KOPT-K1 (cell line): ENCODE results near the gene RPTOR.

Experiments used
- H3K27ac ChIP-seq: fragments of 200-600 bp; sonication (generic); 2 replicates; pipeline ENCODE4 v1.5.1; 2016; ENCODE audit warnings: antibody characterized with exemption, mild to moderate bottlenecking, low read depth, low read length; ENCODE audit not compliant: poor library complexity, severe bottlenecking
- H3K36me3 ChIP-seq: fragments of 200-600 bp; sonication (generic); 2 replicates; pipeline ENCODE4 v1.5.1; 2017; ENCODE audit warnings: antibody characterized with exemption, mild to moderate bottlenecking, low read length, moderate library complexity; ENCODE audit not compliant: insufficient read depth
- H3K9me3 ChIP-seq: fragments of 200-600 bp; sonication (generic); 2 replicates; pipeline ENCODE4 v1.5.1; 2017; ENCODE audit warnings: antibody characterized with exemption, low read length, mild to moderate bottlenecking; ENCODE audit not compliant: insufficient read depth, poor library complexity, severe bottlenecking

The RPTOR gene

DNA sequence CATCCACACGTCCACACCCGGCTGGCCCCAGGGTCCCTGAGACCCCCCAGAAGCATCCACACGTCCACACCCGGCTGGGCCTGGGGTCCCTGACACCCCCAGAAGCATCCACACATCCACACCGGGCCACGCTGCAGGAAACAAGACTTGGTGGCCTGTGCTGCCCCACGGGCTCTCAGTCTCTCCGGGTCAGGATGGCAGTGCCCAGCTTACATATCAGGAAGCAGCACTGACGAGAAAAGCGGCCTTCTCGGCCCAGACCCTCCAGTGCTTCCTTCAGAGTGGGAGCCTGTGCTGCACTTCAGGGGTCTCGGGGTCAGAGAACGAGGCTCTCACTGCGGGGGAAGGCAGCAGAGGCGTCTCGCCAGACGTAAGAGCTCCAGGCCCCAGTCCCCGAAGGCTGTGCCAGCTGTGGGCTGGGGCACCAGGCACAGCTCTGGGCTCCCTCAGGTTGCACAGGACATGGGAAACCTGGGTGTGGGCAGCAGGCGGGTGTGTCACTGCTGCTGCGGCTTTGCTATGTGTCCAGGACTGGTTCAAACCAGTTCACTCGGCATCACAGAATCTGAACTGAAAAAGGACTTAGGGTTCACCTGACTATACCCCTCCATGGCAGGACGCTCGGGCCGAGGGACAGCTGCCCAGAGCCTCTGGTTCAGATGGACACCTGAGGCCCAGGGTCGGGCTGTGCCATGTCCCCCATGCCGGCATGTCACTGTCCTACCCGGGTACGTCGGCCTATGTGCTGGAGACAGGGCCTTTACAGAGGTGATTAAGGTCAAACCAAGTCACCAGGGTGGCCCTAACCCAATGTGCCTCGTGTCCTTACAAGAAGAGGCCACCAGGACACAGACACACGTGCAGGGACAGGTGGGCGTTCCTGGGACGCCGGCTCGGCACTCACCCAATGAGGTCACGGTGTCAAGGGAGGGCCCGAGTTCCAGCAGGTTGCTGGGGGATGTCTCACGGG, 406.8 kb downstream of the RPTOR start:
- peaks cover 79% of the 10 kb centered on the region for H3K36me3 ChIP-seq
- H3K27ac ChIP-seq: no peak overlapping the region
- no peaks in the 10 kb centered on the region for H3K9me3 ChIP-seq

DNA sequence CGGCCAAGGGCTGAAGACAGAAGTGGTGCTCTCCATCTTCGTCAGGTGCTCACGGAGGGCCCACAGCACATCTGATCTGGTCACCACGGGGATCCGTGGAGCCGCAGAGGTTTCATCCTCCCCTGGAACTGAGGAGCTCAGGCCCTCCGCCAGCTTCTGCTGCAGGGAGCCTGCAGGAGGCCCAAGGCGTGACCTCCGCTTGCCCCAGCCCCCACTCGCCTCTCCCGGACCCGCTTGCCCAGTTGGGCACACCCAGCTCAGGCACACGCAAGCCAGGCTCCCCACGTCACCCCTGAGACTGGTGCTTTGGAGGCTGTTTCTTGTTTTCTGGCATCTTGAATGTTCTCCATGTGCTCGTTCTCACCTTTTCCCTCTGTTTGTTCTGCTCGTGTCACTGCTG, 407.7 kb downstream of the RPTOR start:
- no peaks in the 10 kb centered on the region for H3K9me3 ChIP-seq
- H3K36me3 ChIP-seq: peaks cover 76% of the 10 kb centered on the region
- H3K27ac ChIP-seq: no peak overlapping the region

DNA sequence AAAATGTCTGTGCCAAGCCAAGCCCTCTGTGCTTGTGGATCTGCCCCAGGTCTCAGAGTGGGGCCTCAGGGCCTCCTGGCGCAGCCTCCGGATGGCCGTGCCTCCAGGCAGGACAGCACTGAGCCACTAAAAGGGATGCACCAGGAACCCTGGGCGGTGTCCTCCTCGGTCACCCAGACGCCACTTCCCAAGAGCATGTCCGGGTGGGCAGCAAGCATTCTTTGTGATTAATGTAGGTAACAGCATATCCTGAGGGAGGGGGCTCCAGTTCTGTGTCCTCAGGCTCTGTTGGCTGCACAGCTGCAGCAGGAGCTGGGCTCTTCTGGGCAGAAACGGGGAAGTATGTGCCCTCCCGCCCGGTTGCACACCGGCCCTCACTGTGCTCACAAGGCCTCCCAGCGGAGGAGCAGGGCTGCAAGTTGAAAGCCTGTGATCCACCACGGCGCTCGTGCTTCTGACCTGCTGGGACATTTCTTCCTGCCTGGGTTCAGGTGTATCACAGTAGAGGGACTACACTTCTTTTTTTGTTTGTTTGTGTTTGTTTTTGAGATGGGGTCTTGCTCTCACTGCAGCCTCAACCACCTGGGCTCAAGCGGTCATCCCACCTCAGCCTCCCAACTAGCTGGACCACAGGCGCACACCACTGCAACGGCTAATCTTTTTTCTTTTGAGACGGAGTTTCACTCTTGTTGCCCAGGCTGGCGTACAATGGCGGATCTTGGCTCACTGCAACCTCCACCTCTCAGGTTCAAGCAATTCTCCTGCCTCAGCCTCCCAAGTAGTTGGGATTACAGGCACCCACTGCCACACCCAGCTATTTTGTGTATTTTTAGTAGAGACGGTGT, 409.1 kb downstream of the RPTOR start:
- H3K36me3 ChIP-seq: peaks cover 72% of the 10 kb centered on the region
- H3K27ac ChIP-seq: no peak overlapping the region
- H3K9me3 ChIP-seq: no peaks in the 10 kb centered on the region

GRCh38 chr17:80955078-80955477, 410.4 kb downstream of the RPTOR start:
- Histone ChIP-seq H3K9me3 (no peaks in the 10 kb centered on the region), H3K36me3 (peaks cover 72% of the 10 kb centered on the region), H3K27ac (no peak overlapping the region)

DNA sequence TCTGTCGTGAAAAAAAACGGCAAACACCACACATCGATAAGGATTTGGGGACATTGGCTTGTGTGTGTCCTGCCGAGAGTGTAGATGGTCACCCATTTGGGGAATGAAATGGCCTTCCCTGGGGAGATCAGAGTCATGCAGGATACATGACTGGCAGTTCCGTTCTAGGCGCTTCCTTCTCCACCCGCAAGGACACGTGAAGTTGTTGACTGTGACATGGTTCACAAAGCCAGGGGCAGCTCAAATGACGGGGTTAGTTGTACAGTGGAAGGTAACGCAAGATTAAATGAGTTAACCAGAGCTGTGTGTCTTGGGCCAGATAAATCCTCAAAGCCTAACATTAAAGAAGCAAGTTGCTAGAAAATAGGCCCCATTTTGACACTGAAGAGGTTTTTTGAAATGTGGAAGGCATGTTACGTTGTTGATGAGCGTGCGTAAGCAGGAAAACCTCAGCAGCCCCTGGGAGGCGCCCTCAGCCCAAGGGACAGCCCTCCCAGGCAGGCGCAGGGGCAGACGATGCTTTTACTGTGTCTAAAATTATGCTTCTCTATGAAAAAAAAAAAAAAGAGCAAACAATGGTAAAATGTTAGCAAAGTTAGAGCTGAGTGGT, 411.1 kb downstream of the RPTOR start:
- Histone ChIP-seq H3K36me3 (peaks cover 72% of the 10 kb centered on the region), H3K27ac (no peak overlapping the region), H3K9me3 (no peaks in the 10 kb centered on the region)

DNA sequence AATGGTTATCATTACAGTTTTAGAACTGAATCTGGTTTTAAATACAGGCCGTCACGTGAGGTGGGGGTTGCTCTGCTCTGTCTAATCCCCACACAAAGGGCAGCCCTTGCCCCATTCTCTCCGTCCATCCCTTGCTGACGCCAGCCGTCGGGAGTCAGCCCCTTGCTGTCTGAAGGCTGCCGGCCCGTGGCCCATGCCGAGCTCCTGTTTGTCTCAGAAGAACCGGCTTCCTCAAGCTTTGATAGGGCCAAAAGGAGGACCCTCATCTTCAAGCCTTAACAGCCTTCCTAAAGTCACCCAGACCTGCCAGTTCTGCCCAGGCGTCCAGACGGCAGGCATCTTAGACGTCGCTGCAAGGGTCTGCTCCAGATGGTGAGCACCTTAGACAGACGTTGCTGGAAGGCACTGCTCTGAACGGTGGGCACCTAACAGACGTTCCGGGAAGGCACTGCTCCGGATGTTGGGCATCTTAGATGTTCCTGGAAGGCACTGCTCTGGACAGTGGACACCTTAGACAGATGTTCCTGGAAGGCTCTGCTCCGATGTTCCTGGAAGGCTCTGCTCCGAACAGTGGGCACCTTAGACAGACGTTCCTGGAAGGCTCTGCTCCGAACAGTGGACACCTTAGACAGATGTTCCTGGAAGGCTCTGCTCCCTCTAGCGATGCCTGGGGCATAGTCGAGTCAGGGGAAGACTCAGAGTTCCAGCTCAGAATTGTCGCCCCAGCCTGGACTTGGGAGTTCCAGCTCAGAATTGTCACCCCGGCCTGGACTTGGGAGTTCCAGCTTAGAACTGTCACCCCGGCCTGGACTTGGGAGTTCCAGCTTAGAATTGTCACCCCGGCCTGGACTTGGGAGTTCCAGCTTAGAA, 411.9 kb downstream of the RPTOR start:
- Histone ChIP-seq H3K27ac (no peak overlapping the region), H3K36me3 (peaks cover 72% of the 10 kb centered on the region), H3K9me3 (no peaks in the 10 kb centered on the region)

- H3K9me3 ChIP-seq: no peaks in the 10 kb centered on the region
- H3K36me3 ChIP-seq: peaks cover 72% of the 10 kb centered on the region
Observed at GRCh38 chr17:80957461-80957941, 412.9 kb downstream of the RPTOR start.

GRCh38 chr17:80959330-80960036, 414.8 kb downstream of the RPTOR start:
- no peaks in the 10 kb centered on the region for H3K9me3 ChIP-seq
- peaks cover 72% of the 10 kb centered on the region for H3K36me3 ChIP-seq
- no peak overlapping the region for H3K27ac ChIP-seq

More at GRCh38 chr17:80957461-80957941, 412.9 kb downstream of the RPTOR start:
- H3K27ac ChIP-seq: no peak overlapping the region

GRCh38 chr17:80960037-80960796, 415.6 kb downstream of the RPTOR start:
- H3K36me3 ChIP-seq: peaks cover 80% of the 10 kb centered on the region
- no peaks in the 10 kb centered on the region for H3K9me3 ChIP-seq
- H3K27ac ChIP-seq: no peak overlapping the region

GRCh38 chr17:80960797-80961452, 416.3 kb downstream of the RPTOR start:
- Histone ChIP-seq H3K27ac (no peak overlapping the region), H3K36me3 (peaks cover 86% of the 10 kb centered on the region), H3K9me3 (no peaks in the 10 kb centered on the region)

DNA sequence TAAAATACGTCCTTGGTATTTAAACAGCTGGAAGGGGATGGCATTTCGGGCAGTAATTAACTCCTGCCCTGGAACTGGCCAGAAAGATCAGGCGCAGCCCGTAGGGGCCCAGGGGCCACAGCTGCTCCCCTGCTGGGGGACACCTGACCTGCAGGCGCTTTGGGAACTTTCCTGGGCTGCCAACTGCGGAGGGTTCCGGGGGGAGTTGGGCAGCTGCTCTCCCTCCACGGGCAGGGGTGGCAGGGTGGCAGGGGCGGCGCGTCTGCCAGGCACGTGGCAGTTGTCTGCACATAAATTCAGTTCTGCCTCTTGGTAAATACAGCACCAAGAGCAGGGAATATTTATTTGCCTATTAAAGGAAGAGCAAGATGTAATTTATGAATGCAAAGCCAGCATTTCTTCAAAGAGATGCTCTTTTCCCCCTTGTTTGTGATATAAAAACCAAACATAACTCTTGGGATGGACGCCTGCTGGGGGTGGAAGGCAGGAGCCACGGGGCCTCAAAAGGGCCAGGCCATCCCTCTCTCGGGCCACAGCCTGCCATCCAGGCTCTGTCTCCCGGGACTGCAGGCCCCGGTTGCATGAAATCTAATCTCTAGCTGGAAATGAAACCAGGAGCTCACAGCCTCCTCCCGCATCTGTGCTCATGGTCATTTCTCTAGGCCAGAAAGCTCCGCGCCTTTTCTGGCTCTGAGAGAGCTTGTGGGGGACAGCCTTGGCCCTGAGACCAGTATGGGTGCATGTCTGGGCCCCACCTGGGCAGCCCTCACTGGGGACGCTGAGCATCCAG, 417.1 kb downstream of the RPTOR start:
- no peak overlapping the region for H3K27ac ChIP-seq
- H3K36me3 ChIP-seq: peaks cover 84% of the 10 kb centered on the region
- no peaks in the 10 kb centered on the region for H3K9me3 ChIP-seq
